HG02678 (cell line): ENCODE data around the gene LSM14B.
"Not testable (repeated sequence)": the region's sequence is repeated elsewhere in the genome, so short reads cannot be mapped to it uniquely, and the experiment has no call there.

Experiments used
- ATAC-seq: cut with Tn5 transposase; IDR thresholded peaks from one replicate; pipeline ENCODE4 v1.9.1; 2021; ENCODE audit warnings: mild to moderate bottlenecking, moderate library complexity; ENCODE audit not compliant: unreplicated experiment

Gene LSM14B

DNA sequence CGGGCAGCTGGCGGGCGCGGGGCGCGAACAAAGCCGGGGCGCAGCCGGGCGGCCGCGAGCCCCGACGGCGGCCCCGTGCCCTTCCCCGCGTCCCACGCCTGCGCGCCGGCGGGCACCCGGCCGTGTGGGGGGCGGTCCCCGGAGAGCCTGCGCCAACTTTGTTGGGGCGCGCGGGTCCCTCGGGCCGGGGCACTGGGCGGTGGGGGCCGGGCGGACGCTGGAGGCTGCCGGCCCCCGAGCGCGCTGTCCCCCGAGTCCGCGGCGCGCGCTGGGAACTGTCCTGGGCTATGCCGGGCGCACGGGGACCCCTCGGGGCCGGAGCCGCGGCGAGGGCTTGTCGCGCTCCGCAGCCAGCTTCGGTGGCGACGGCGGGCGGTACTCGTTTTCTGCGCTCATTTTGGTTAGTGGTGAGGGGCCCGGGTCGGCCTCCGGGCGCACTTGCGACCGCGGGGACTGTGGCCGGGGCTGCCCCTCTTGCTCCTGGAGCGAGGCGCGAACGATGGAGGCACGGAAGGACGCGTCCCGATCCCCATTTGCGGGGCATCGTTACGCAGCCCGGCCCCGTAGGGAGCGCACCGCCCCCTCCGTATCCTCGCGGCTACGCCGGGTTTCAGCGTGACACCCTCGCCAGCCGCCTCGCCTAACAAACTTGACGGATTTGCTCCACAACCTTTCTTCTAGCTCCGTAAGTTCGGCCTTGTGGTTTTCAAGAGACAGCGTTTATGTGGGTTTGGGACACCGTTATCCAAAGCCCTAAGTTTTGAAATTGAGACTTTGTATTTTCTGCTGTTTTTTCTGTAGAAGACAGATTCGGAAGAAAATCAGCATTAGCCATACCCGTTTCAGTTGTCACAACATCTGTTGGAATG is 21.9 kb downstream of the LSM14B start:
- peak; percentile 34 for ATAC-seq

DNA sequence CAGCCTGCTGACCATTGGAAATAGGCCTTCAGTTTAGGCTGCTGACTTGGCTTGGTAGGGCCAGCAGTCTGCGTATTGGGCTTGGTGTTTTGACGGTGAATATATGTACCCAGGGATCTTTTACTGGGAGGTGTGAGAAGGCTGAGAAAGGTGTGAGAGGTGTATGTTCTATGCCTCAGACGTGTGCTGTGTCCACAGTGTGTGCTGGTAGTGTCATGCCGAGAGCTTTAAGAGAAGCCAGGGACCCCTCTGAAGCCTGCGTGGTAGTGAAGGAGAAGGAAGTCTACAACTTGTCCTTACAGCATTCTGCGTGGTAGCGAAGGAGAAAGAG is 23.4 kb downstream of the LSM14B start:
- ATAC-seq = no peak

DNA sequence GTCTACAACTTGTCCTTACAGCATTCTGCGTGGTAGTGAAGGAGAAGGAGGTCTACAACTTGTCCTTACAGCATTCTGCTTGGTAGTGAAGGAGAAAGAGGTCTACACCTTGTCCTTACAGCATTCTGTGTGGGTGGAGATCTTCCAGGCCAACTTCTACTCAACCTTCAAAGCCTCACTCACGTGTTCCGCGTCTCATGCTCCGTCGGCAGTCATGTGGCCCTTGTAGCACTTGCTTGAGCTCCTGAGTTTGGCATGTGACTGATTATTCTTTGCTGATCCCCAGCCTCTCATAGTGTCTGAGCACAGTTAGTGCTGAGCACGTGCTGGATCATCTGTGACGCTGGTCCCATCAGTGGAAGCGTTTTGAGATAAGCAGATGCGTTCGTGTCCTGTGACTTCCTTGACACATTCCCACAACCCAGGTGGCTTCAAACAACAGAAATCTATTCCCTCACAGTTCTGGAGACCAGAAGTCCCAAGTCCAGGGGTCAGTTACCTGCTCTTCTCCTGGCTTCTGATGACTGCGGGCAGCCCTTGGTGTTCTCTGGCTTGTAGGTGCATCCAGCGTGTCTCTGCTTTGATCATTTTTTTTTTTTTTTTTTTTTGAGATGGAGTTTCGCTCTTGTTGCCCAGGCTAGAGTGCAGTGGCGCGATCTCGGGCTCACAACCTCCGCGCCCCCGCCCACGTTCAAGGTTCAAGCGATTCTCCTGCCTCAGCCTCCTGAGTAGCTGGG is 23.9 kb downstream of the LSM14B start:
- ATAC-seq = no peak

DNA sequence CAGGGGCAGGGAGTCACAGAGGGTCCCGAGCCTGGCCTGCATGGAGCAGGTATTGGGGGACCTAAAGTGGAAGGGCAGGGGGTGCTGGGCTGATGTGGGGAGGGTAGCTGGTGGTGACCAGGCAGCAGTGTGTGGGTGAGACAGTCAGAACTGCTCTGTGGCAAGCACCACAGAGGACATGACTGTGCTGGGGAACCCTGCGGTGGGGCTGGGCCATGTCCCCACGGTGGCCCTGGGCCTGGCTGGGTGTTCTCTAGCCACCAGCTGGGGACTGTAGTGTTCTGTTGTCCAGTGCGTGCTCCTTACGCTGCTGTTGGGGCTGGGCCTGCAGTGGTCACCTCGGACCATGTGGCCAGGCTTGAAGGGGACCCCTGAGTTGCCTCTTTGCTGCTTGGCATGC is 24.9 kb downstream of the LSM14B start:
- ATAC-seq = no peak

DNA sequence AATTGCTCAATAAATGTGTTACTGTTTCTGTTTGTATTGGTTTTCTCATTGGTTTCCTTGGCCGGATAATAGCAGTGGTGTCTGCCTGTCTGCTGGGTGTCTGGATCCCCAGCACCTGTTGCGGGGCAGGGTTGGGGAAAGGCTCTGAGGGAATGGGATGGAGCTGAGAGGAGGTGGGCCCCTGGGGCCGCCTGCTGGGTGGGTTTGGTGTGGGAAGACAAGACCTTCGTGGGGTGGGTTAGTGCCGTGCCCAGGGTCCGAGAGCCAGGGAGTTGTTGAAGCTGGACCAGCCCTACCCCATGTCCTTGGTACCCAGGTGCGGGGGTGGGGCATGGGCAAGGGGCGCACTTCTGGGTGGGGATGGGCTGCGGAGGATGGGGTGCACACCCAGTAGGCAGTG is 25.3 kb downstream of the LSM14B start:
- ATAC-seq = no peak

DNA sequence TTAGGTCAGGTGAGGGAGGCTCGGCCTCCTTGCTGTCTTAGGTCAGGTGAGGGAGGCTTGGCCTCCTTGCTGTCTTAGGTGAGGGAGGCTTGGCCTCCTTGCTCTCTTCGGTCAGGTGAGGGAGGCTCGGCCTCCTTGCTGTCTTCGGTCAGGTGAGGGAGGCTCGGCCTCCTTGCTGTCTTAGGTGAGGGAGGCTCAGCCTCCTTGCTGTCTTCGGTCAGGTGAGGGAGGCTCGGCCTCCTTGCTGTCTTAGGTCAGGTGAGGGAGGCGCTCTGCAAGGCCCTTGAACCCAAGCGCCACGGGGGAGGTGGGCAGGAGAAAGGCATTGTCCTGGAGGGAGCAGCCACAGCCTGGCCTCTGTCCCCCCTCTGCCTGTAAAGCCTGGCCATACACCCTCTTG is 26.1 kb downstream of the LSM14B start:
- ATAC-seq = not testable (repeated sequence)

DNA sequence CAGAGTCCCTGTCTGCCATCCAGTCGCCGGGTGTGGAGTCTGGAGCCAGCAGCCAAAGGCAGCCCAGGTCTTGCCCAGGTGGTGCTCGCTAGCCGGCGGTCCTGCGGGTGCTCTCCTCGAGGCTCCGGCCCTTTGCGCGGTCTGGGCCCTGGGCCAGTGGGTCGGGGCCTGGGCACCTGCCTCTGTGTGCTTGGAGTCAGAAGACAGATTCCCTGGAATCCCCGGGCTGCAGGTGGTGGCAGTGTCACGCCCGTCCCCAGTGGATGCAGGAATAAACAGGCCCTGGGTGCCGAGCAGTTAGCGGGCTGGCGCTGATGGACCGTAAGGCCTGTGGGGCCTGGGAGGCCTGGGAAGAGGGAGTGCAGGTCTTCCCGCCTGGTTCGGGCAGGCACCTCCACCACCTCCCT is 26.6 kb downstream of the LSM14B start:
- ATAC-seq = no peak

DNA sequence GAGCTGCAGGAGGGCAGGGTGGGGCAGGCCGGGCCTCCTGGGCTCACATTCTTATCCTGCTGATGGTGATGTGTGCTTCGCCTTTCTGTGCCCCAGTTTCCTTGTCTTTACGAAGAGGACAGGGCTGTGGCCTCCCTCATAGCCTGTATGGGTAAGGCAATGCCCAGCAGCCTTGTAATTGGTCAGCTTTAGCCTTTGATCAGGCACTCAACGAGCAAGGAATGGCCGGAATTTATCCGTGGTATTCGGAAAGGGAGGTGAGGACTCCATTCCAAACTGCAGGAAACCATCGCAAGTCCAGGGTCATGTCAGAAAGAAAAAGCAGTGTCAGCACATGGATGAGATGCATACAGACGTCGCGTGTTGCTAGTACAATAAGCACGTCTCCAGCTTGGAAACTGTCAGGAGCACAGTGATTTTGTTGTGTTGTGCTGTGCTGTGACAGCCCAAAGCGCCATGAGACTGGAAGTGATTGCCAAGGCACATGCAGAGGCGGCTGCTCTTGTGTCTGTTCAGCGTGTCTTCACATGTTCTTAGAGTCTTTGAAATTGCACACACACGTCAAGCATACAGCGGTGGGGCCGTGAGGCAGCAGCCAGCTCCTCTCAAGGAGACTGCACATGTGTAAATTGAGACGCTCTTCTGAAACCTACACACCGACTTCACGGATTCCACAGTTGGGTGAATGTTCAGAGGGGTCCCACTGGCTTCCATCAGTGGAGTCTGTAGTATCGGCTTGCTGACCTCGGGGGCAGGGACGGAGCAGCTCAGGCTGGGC is 27.4 kb downstream of the LSM14B start:
- ATAC-seq = no peak

DNA sequence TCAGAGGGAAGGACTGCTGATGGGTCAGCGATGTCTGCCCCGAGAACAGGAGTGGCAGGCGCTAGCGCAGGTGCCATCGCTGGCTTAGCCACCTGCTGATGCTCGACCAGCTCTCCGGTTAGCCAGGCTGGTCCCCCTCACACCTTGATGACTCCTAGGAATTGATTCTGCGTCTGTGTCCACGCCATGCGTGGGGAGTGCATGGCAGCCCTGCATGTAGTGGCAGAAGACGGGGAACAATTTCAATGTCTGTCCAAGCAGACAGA is 28.0 kb downstream of the LSM14B start:
- no peak for ATAC-seq

DNA sequence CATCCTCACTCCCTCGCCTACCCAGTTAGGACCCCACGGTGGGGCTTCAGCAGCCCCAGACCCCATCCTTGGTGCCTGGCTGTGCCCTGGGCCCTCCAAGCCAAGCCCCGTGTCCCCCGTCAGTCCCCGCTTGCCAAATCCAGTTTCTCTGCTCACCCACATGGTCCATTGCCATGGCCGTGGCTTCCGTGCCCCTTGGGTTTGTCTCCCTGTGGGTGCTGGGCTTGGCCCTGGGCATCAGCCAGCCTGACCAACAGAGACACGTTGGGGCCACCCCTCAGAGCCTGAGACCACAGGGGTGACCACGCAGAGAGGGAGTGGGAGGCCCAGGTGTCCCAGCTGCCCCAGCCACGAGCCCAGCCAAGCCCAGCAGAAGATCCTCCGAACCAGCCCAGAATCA is 28.9 kb downstream of the LSM14B start:
- ATAC-seq = no peak

DNA sequence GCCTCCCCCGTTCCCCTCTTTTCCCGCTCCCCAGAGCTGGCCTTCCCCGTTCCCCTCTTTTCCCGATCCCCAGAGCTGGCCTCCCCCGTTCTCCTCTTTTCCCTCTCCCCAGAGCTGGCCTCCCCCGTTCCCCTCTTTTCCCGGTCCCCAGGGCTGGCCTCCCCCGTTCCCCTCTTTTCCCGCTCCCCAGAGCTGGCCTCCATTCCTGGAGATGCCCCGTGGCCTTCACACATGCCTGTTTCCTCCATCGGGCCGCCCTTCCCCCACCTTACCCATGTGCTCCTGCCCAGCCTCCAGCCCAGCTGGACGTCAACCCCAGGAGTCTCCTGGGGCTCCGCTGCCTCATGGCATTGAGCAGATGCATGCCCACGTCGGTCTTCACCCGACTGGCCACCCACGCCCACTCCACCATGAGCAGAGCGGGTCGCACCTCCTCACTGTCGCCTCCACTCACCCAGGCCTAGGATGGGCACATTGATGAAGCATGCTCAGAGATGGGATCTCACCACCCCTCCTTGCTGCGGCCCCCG is 29.6 kb downstream of the LSM14B start:
- no peak for ATAC-seq

DNA sequence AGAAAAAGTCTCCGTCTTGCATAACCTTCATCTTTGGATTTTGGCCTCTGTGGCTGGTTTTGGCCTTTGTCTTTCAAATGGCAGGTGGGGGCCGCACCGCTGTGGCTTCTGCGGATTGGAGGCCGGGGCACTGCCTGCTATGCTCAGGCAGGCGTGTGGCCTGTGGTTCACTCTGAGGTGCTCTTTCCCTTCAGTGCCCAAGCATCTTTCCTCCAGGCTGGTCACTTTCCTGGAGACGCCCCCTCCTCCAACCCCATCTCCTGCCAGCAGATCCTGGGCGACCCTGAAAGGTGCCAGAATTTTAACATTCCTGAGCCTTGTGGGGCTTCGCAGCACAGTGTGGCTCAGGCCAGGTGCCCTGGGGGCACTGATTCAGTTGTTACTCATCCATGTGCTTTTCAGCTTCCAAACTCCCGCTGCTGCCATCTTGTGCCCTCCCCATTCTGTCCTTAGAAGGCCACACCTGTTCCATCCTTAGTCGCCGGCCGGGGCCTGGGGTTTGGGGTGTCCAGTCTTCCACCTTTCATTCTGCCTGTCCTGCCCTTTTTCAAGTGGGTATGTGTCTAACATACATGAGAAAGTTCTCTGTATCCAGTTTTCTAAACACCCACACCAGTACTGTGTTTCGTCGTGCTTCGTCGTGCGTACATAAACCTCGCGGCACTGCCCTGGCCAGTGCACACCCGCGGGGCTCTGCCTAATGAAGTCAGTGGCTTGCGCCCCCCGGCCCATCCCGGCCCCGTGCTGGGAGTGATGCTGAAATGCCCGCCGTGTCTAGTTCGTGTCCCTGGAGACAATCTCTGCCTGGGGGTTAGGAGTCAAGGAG is 33.4 kb downstream of the LSM14B start:
- no peak for ATAC-seq

DNA sequence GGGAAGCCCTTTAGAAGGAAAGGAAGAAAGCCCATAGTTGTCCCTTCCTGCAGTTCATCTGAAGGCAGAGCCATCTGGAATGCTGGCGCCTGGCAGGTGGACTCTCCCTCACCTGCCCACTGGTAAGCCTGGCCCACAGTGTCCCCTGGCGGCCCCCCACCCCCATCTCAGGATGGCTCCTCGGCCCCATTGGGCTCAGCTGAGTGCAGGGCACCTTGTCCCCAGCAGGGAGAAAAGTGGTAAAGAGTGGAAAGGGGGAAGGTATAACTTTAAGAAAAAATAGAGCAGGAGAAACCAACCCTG is 33.9 kb downstream of the LSM14B start:
- no peak for ATAC-seq

DNA sequence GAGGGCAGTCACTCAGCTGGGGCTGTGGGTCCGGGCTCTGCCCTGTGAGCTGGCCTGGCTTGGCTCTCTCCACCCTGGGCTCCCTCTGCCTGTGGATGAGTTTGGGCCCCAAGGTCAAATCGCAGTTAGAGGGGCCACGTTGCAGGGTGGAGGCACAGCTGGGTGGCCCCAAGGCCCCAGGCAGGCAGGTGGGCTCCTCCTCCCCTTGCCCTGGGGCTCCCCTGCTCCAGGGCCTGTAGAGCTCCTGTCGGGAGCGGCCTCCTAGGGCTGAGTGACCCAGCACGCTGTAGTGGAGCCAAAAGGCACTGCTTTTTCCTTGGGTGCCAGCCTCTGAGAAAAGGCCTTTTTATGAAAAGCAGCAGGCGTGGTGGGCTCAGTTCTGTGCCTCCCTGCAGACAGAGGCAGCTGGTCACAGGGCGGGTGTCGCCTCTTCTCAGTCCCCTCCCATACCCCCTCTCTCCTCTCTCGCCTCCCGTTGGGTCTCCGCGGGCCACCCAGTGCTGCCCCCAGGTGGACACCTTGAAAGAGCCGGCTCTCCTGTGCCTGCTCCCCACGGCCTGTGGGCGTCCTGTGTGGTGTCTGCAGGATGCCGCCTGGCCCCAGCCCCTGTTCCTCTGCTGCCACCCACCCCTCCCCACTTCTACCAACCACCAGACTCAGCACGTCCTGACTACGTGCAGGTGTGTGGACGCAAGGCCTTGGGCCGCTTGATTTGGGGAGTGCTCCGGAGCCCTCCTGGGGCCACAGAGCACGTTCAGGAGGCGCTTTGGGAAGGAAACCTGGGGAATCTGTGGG is 34.5 kb downstream of the LSM14B start:
- ATAC-seq = no peak

DNA sequence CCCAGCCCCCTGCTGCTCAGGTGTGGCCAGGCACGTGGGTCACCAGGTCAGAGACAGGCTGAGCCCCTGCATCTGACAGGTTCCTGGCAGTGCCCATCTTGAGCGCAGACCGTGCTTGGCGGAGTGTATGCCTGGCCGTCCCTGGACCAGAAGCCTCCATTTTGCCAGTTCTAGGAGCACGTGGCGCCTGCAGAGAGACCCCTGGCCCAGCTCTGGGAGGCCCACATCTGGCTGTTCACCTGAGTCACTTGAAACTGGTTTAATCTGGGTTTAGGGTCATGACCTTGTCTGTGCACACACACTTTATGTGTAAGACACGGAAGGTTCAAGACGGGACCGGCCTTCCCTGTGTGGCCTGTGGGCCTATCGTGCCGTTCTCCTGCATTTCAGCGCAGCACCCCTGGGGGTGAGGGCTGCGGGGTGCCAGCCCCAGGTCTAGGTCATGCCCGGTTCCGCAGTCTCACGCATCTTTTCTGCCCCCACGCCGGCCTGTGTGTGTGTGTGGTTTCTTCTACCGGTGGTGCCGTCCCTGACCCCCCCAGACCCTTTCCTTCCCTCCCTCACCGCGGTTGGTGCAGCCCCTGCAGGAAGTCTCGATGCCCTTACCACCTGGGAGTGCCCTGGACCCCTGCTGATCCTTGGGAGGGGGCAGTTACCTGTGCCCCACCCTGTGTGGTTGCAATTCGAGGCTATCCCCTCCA is 35.3 kb downstream of the LSM14B start:
- ATAC-seq = no peak

DNA sequence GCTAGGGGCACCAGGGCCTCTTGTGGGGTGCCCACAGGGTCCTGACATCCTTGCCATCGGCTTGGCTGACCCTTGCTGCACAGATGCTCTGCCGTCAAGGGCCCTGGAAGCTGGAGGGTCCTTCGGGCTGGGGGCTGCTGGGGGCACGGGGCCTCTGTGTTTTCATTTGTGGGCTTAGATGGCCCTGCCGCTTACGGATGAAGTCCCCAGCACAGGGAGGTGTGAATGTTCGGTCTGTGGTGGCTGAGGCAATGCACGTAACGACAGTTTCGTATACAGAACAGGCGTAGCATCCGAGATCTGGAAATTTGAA is 35.8 kb downstream of the LSM14B start:
- no peak for ATAC-seq

DNA sequence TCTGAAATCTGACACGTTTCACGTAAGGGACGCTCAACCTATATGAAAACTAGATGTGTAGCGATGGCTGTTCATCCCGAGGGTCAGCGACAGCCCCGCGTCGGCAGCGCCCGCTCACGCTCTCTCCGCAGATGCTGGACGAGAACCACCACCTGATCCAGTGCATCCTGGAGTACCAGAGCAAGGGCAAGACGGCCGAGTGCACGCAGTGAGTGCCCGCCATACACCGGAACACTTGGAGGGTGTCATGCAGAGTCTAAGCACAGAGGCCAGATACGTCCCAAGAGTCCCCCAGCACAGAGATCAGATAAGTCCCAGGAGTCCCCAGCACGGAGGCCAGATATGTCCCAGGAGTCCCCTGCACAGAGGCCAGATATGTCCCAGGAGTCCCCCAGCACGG is 36.3 kb downstream of the LSM14B start:
- no peak for ATAC-seq

DNA sequence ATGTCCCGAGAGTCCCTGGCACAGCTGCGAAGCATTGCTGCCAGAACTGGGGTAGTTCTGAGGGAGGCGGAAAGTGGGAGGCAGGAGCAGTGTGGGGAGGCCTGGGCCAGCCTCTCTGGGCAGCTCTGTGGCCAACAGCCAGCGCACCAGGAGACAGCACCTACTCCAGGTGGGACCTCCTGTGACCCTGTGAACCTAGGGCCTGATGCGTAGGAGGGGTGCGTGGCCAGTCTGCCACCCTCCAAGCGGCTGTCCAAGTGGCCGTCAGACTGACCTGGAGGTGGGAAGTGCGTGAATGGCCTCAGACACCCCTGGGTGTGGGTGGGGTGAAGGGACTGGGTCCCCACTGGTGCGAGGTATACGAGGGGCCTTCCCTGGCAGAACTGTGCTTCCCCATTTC is 36.8 kb downstream of the LSM14B start:
- no peak for ATAC-seq

DNA sequence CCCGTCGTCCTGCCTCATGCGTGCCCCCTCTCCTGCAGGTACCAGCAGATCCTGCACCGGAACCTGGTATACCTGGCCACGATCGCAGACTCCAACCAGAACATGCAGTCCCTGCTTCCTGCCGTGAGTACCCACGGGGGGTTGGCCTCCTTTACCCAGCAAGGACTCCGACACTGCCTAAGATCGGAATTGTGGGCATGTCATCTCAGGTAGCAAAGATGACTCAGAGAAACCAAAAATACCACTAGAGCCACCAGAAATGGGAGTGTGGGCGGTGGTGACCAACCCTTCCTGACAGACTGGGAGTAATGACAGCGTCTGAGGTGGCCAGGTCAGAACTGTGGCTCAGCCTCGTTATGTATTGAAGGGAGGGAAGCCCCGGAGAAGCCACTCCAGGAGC is 37.6 kb downstream of the LSM14B start:
- peak; percentile 42 for ATAC-seq

DNA sequence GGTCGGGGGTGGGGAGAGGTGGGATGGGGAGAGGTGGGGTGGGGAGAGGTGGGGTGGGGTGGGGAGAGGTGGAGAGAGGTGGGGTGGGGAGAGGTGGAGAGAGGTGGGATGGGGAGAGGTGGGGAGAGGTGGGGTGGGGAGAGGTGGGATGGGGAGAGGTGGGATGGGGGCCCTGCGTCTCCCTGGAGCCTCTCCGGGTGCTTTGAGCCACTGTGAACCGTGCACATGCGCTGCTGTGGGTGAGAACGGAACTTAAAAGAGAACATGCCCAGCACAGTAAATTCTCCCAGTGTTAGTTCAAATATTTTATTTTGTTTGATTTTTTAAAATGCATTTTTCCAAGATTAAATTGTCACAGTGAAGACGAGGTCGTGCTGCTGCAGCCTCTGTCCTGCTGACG is 38.0 kb downstream of the LSM14B start:
- ATAC-seq = no peak
